ENCODE data around the gene DHDH.

The DHDH gene

DNA sequence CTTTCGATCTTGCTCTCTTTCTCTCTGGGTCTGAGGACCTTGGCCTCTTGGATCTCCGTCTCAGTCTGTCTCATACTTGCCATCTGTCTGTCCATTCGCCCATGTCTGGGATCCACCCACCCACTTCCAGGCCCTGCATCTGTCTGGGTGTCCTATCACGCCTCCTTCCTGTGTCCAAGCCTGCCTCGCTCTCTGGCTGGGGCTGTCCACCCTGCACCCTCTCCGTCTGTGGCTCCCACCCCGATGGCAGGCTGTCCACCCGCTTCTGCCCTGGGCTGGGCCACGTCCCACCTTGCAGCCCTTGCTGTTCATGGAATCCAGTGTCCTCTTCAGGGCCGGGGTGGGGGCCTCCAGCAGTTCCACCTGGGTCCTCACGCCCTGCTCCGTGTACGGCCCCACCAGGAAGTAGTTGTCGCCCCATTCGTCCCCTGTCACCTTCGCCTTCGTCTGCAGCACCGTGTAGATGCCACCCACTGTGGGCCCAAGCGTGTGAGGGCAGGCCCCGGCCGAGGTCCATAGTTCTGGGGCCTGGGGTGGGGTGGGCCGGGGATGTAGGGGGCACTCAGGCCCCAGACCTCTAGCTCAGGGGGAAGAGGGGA lies 57.6 kb downstream of the DHDH start:
- no peak for DNase-seq
- H3K4me1 ChIP-seq, result peaks cover 0 to 44% (median 33%) of the 10 kb centered on the region in 4 donors

GRCh38 chr19:48991873-48992580 lies 58.5 kb downstream of the DHDH start:
- intact Hi-C loops (cut with DNase I; ENCODE audit: low total_unique reads), result loop anchor here (10.0 kb wide), 1 partner anchor 347 kb away; the partner anchor contains the start of gene CA11
- peaks cover 0 to 44% (median 33%) of the 10 kb centered on the region in 4 donors for H3K4me1 ChIP-seq
- peak; percentile 85 to 90 for DNase-seq

More for the DNA sequence above, 57.6 kb downstream of the DHDH start:
- no peaks in the 10 kb centered on the region for H3K27me3 ChIP-seq
- H3K36me3 ChIP-seq, result peaks cover 16 to 38% (median 22%) of the 10 kb centered on the region in 3 donors
- TF ChIP-seq CTCF (IDR thresholded peaks at IDR 0.05), result no peak
- peak overlapping the region; percentile 85 to 97 for H3K4me3 ChIP-seq
- H3K9me3 ChIP-seq, result no peaks in the 10 kb centered on the region
- peak overlapping the region; percentile 98 to 99 for H3K27ac ChIP-seq
- intact Hi-C loops (cut with DNase I; ENCODE audit: low total_unique reads), result loop anchor here (10.0 kb wide), 1 partner anchor 346 kb away; the partner anchor contains the start of gene CA11

DNA sequence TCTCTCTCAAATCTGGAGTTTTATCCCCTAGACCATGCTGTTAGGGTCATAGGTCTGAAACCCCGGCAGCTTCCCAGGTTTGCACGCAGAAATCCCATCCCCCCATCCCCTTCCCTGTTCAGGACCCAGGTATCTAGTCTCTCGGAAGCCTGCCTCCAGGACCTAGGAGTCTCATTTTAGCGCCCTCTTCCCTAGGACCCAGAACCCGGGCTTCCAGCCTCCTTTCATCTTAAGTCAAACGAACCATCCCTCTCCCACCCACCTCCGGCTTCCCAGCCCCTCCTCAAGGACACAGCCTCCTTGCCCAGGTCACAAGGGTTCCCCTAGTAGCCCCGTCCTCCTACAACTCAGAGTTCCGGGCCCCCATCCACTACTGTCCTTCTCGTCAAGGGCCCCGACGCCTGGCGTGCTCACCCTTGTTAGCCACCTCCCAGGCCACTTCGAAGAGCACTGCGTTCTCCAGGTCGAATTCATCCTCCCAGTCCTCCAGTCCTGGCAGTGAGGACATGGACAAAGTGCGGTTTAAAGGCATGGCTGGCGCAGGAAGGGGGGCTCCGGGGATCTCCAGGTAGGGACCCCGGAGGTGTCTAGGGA lies 59.2 kb downstream of the DHDH start:
- peak; percentile 47 to 69 for DNase-seq
- Histone ChIP-seq H3K27ac (peak overlapping the region; percentile 98 to 99), H3K9me3 (no peaks in the 10 kb centered on the region), H3K4me1 (peaks cover 0 to 44% (median 33%) of the 10 kb centered on the region in 4 donors), H3K4me3 (peak overlapping the region; percentile 85 to 97), H3K36me3 (peaks cover 9 to 23% (median 14%) of the 10 kb centered on the region in 3 donors), H3K27me3 (no peaks in the 10 kb centered on the region)
- intact Hi-C loops (cut with DNase I; ENCODE audit: low total_unique reads), result loop anchor here (10.0 kb wide), 1 partner anchor 348 kb away; the partner anchor contains the start of gene CA11
- TF ChIP-seq CTCF (IDR thresholded peaks at IDR 0.05), result no peak

More at GRCh38 chr19:48991873-48992580, 58.5 kb downstream of the DHDH start:
- Histone ChIP-seq H3K27me3 (no peaks in the 10 kb centered on the region), H3K9me3 (no peaks in the 10 kb centered on the region), H3K36me3 (peaks cover 12 to 29% (median 17%) of the 10 kb centered on the region in 3 donors), H3K4me3 (peak overlapping the region; percentile 85 to 97), H3K27ac (peak overlapping the region; percentile 98 to 99)
- TF ChIP-seq CTCF (IDR thresholded peaks at IDR 0.05), result no peak

DNA sequence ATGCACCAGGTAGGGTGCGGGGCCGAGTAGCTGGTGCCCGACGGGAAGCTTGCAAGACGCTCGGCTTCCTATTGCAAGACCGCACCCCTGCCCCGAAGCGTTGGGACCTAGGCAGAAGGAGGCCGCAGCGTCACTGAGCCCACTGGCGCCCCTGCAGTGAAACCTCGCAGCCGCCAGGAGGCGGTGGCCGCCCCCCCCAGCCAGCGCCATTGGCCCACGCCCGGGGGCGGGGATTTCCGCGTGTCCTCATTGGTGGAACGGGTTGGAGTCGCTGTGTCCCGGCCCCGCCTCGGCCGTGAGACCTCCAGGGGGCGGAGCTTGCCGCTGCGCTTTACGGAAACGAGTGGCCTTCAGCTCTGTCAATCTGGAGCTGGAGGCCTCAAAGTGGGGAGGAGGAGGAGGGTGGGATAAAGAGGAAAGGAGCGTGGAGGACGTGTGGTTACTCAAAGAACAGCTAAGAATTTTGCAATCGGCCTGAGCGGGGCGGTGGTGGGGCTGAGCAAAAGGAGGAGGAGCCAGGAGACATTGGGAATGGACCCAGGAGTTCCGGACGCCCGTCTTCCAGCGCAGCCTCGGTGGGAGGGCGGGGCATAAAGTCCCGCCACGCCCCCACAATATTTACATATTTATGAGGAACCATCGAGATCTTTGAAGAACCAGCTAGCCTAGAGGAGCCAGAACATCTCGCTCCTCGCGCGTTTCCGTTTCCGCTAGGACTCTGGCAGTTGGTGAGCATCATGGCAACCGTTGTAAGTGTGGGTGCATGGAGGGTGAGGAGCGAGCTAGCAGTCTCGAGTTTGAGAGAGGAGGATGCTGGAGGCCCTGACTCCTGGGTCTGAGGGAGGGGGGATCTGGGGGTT lies 59.9 kb downstream of the DHDH start, which contains the start of the genes GYS1 and RUVBL2:
Gene GYS1, minus strand, starts transcription at position 135 of the 860 bp plus-strand sequence. CDS start 197 bp downstream, outside the sequence.
Gene RUVBL2, plus strand, starts transcription at position 713 of the 860 bp plus-strand sequence. Its CDS starts 25 bp downstream, at position 738.
- Histone ChIP-seq H3K4me3 (peak within 1 kb of the TSS; percentile 85 to 97), H3K36me3 (peaks cover 7 to 15% (median 8%) of the 10 kb centered on the region in 3 donors), H3K9me3 (no peaks in the 10 kb centered on the region), H3K27ac (peak within 1 kb of the TSS; percentile 98 to 99), H3K4me1 (peaks cover 0 to 44% (median 33%) of the 10 kb centered on the region in 4 donors), H3K27me3 (no peaks in the 10 kb centered on the region)
- TF ChIP-seq CTCF (IDR thresholded peaks at IDR 0.05), result peak; percentile 99 to 100
- intact Hi-C loops (cut with DNase I; ENCODE audit: low total_unique reads), result loop anchor here (10.0 kb wide), 1 partner anchor 349 kb away; the partner anchor contains the start of gene CA11
- peak; percentile 100 for DNase-seq
